Choroid plexus epithelial cell (primary cell): ENCODE data around the gene ADGRL2.
"Not testable (repeated sequence)": the region's sequence is repeated elsewhere in the genome, so short reads cannot be mapped to it uniquely, and the experiment has no call there.

Source experiments
- DNase-seq: peaks from one replicate; pipeline ENCODE4 v3.0.0-alpha.2; 2010; ENCODE audit warnings: low read depth
- H3K4me3 ChIP-seq: 2 replicates; pipeline ENCODE4 v1.5.1; 2011; ENCODE audit warnings: low read depth, mild to moderate bottlenecking, control low read depth, low read length, moderate library complexity
- CTCF ChIP-seq: conservative IDR thresholded peaks from 2 replicates; pipeline ENCODE4 v1.5.1; 2011; ENCODE audit warnings: low read depth, mild to moderate bottlenecking, control low read depth, inconsistent platforms, low read length, moderate library complexity

ADGRL2 gene

GRCh38 chr1:81851217-81851616 is 50.5 kb downstream of the ADGRL2 start:
- TF ChIP-seq CTCF: no peak
- DNase-seq: no peak
- H3K4me3 ChIP-seq: no peak overlapping the region

DNA sequence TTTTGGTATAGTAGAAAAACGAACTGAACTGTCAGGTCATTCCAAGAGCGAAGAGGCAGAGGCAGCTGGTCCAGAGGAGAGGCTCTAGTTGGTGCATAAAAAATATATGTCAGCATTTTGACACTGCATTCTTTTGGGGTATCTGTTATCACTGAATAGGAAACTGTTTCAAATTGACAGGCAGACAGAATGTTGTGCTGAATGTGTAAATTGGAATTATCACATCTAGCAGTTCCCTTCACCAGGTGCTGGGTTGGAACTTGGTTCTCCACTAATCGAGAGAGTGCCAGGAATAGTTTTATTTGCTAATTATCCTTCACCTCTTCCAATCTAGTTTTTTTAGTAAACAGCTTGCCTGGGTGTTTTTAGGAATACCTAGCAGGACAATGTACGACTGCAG is 52.2 kb downstream of the ADGRL2 start:
- TF ChIP-seq CTCF: no peak
- H3K4me3 ChIP-seq: no peak overlapping the region
- DNase-seq: no peak

GRCh38 chr1:81867235-81867634 is 66.5 kb downstream of the ADGRL2 start:
- DNase-seq: no peak

GRCh38 chr1:81869307-81869706 is 68.6 kb downstream of the ADGRL2 start:
- no peak for DNase-seq

More at GRCh38 chr1:81867235-81867634, 66.5 kb downstream of the ADGRL2 start:
- no peak overlapping the region for H3K4me3 ChIP-seq
- TF ChIP-seq CTCF: no peak

GRCh38 chr1:81871091-81871490 is 70.4 kb downstream of the ADGRL2 start:
- H3K4me3 ChIP-seq, DNase-seq: not testable (repeated sequence)

More at GRCh38 chr1:81869307-81869706, 68.6 kb downstream of the ADGRL2 start:
- no peak for TF ChIP-seq CTCF
- H3K4me3 ChIP-seq: no peak overlapping the region

DNA sequence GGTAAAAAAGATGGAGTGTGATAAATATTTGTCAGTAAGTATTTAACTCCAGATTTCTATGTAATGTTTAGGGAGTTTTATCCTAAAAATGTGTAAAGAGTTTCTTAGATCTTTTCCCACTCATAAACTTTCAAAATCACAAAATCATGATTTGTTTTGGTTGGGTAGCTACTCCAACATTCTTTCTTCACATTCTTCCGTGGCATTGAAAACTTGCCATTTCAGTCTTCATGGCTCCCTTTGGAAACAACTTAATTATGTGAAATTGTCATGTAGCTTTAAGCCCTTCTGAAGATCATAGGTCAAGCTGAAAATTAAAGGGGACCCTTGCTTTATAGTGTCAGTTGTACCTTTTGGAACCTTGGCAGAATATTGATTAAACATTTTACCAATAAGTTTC is 73.2 kb downstream of the ADGRL2 start:
- TF ChIP-seq CTCF: no peak
- no peak overlapping the region for H3K4me3 ChIP-seq
- no peak for DNase-seq

DNA sequence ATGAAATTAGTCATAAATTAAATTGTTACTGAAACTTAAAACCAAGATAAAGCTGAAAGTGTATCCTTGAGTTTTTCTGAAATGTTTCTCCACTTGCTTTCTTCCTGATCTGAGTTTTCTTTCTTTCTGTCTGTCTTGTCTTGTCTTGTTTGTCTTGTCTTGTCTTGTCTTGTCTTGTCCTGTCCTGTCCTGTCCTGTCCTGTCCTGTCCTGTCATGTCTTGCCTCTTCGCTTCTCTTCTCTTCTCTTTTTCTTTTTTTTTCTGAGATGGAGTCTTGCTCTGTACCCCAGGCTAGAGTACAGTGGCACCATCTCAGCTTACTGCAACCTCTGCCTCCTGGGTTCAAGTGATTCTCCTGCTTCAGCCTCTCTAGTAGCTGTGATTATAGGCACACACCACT is 73.7 kb downstream of the ADGRL2 start:
- no peak overlapping the region for H3K4me3 ChIP-seq
- TF ChIP-seq CTCF: no peak
- DNase-seq: no peak

DNA sequence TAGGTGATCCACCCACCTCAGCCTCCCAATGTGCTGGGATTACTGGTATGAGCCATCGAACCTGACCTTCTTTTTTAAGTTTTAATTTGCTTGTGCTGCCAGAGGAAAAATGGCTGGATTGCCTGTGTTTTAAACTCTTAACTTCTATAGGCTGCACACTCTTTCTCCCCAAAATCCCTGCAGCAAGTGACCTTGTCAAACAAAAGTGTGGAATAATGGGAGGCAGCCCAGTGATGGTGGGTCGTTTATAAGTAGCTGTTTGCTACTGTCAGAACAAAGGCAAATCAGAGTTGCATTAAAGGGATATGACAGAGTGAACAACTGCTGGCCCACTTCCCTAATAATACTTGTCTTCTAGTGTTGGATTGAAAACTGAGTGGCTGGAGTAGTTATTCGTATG is 74.2 kb downstream of the ADGRL2 start:
- H3K4me3 ChIP-seq: no peak overlapping the region

More for the DNA sequence above, 74.2 kb downstream of the ADGRL2 start:
- TF ChIP-seq CTCF: no peak
- DNase-seq: no peak
